ENCODE measurements around the gene DUOXA2.

DUOXA2 gene

DNA sequence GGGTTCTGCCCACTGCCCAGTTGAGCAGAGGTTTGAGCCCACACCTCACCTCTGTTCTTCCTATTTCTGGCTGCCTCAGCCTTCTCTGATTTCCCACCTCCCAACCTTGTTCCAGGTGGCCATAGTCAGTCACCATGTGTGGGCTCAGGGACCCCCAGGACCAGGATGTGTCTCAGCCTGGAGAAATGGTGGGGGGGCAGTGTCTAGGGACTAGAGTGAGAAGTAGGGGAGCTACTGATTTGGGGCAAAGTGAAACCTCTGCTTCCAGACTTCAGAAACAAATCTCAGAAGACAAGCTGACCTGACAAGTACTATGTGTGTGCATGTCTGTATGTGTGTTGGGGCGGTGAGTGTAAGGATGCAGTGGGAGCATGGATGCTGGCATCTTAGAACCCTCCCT is 50.8 kb downstream of the DUOXA2 start:
- no peaks in the 10 kb centered on the region for H3K36me3 ChIP-seq (ENCODE audit: control insufficient read depth, insufficient read depth, low read length)
- no peak overlapping the region for H3K4me3 ChIP-seq (ENCODE audit: extremely low read depth, insufficient read depth, low read length, poor library complexity, severe bottlenecking)
- no peaks in the 10 kb centered on the region for H3K9me3 ChIP-seq (ENCODE audit: control insufficient read depth, low read length)
- H3K27ac ChIP-seq (ENCODE audit: low read depth, low read length, severe bottlenecking) = no peak overlapping the region
- no CpG with 5 or more reads among the region's 1 CpG for WGBS, 2 experiments (ENCODE audit: insufficient coverage in 2 of 2)
- H3K4me1 ChIP-seq (ENCODE audit: control insufficient read depth, insufficient read depth, low read length, poor library complexity, severe bottlenecking) = peaks cover 12% of the 10 kb centered on the region

DNA sequence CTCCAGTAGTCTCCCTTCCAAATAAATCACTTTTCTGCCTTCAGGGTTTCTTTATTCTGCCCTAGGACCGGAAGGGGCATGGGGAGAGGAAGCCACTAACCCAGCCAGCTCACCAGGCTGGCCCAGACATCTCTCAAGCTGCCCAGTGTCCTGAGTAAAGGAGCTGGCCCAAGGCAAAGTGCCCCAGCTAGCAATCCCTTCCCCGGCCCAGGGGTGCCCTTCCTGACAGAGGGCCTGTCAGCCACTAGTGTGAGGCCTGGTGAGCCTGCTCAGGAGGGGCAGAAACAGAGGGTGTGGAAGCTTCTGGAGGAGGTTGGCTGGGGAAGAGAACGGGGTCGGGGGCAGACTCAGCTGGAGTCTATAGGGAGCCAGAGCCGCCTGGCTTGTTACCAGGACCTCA is 51.4 kb downstream of the DUOXA2 start:
- H3K27ac ChIP-seq (ENCODE audit: low read depth, low read length, severe bottlenecking) = no peak overlapping the region
- no peak overlapping the region for H3K4me3 ChIP-seq (ENCODE audit: extremely low read depth, insufficient read depth, low read length, poor library complexity, severe bottlenecking)
- 83 to 93% methylated on average over 3 of the region's 5 CpGs for WGBS, 2 experiments (ENCODE audit: insufficient coverage in 2 of 2)
- H3K4me1 ChIP-seq (ENCODE audit: control insufficient read depth, insufficient read depth, low read length, poor library complexity, severe bottlenecking) = peaks cover 12% of the 10 kb centered on the region
- no peaks in the 10 kb centered on the region for H3K9me3 ChIP-seq (ENCODE audit: control insufficient read depth, low read length)
- no peaks in the 10 kb centered on the region for H3K36me3 ChIP-seq (ENCODE audit: control insufficient read depth, insufficient read depth, low read length)

DNA sequence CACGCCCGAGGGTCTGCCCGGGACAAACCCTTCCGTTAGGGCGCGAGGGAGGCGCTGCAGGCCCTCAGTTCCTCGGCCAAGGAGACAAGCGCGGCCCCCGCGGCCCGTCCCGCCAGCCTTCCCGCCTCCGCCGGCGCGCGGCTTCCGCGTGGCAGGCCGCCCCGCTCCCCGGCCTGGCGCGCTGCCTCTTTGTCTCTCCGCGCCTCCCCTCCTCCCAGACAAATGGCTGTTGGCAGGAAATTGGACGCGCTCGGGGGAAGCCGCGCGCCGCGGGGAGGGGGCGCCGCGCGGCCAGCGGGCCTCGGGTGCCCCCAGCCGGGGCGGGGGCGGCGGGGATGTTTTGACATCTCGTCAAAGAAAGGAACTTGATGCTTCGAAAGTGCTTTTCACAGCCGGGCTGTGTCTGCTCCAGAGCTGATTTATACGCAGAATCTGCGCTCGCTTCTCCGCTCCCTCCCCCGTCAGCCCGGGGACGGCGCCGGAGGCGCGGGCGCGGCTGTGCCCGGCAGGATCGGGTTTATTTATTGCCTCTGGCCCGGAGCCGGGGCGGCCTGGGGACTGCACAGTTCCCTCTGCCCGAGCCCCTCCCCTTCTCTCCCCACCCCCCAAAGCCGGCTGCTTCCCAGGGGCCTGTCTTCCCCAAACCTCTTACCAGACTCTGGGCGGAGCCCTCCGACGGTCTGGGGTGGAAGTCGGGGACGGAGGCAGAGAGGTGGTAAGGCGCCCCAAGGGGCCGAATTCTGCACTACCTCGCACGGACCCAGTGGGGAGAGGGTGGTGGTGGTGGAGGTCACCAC is 52.9 kb downstream of the DUOXA2 start:
- H3K4me1 ChIP-seq (ENCODE audit: control insufficient read depth, insufficient read depth, low read length, poor library complexity, severe bottlenecking) = peaks cover 12% of the 10 kb centered on the region

DNA sequence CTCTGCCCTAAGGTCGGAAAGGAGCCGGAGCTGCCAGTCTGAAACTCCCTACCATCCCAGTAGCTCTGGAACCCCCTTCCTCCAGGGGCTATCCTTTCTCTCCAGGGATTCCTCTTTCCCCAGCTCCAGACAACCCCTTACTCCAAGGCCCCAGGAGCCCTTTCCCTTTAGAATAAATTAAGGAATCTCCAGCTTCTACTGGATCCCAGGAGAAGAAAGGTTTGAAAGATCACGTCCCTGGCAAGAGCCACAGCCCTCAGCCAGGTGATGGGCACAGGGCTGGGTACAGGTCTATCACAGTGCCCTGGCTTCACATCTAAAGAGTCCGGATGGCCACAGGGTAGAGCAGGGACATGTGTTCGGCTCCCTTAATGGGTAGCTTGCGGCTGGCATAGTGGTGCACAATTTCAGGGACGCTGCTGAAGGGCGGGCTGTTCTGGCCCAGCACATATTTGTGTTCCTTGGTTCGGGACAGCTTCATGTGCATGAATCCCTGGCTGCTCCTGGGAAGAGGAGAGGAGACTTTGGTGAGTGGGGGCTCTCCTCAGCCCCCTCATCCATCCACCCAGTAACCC is 53.6 kb downstream of the DUOXA2 start:
- WGBS, 2 experiments (ENCODE audit: insufficient coverage in 2 of 2) = 84 to 93% methylated on average over 5 to 8 of the region's 9 CpGs

More for the DNA sequence above, 52.9 kb downstream of the DUOXA2 start:
- 0 to 1% methylated on average over 22 to 55 of the region's 79 CpGs for WGBS, 2 experiments (ENCODE audit: insufficient coverage in 2 of 2)
- Histone ChIP-seq H3K9me3 (ENCODE audit: control insufficient read depth, low read length) (no peaks in the 10 kb centered on the region), H3K27ac (ENCODE audit: low read depth, low read length, severe bottlenecking) (peak overlapping the region; percentile 99), H3K4me3 (ENCODE audit: extremely low read depth, insufficient read depth, low read length, poor library complexity, severe bottlenecking) (peak overlapping the region; percentile 42), H3K36me3 (ENCODE audit: control insufficient read depth, insufficient read depth, low read length) (no peaks in the 10 kb centered on the region)

More for the DNA sequence above, 53.6 kb downstream of the DUOXA2 start:
- Histone ChIP-seq H3K36me3 (ENCODE audit: control insufficient read depth, insufficient read depth, low read length) (no peaks in the 10 kb centered on the region), H3K4me1 (ENCODE audit: control insufficient read depth, insufficient read depth, low read length, poor library complexity, severe bottlenecking) (peaks cover 8% of the 10 kb centered on the region), H3K27ac (ENCODE audit: low read depth, low read length, severe bottlenecking) (peak overlapping the region; percentile 99), H3K4me3 (ENCODE audit: extremely low read depth, insufficient read depth, low read length, poor library complexity, severe bottlenecking) (no peak overlapping the region), H3K9me3 (ENCODE audit: control insufficient read depth, low read length) (no peaks in the 10 kb centered on the region)

Data from mesodermal cell (in vitro differentiated cells).